NCI-H748 (cell line): Measurements from ENCODE around the gene INO80B.

Source experiments
- DNase-seq: peaks from one replicate; lab custom pipeline; 2025; ENCODE audit not compliant: unreplicated experiment; lab: John Stamatoyannopoulos, UW

Gene INO80B

GRCh38 chr2:74500578-74500946 is 45.7 kb downstream of the INO80B start:
- no peak for DNase-seq

- DNase-seq: no peak
Observed at GRCh38 chr2:74501335-74502071, 46.6 kb downstream of the INO80B start.

GRCh38 chr2:74502147-74502719 is 47.3 kb downstream of the INO80B start:
- no peak for DNase-seq

GRCh38 chr2:74502720-74503505 is 48.0 kb downstream of the INO80B start:
- DNase-seq: peak; percentile 57

GRCh38 chr2:74503506-74504475 is 48.9 kb downstream of the INO80B start:
- peak; percentile 17 for DNase-seq

GRCh38 chr2:74504591-74504990 is 49.7 kb downstream of the INO80B start:
- no peak for DNase-seq

- no peak for DNase-seq
Observed at GRCh38 chr2:74505448-74506246, 50.8 kb downstream of the INO80B start.

GRCh38 chr2:74507145-74507925 is 52.4 kb downstream of the INO80B start, which contains the start of gene PCGF1:
Gene PCGF1, minus strand, starts transcription at chr2:74507695. Its CDS starts 27 bp downstream, at chr2:74507668.
- peak; percentile 98 for DNase-seq
